GM23338 (cell line): ENCODE results near the gene SLC9A1. TPM values are rescaled to one million over a fixed set of nuclear protein-coding genes. Genes with fewer than 3 reads are reported as not detected.
A peak's percentile ranks its signal among the peaks of the same experiment; 100 is the strongest.

Source experiments
- ATAC-seq: fragments of 200-7000 bp; cut with Tn5 transposase; 3 replicates; pipeline ENCODE4 v1.9.1; 2020
- DNase-seq: peaks from one replicate; pipeline ENCODE4 v3.0.0-alpha.2; 2015; ENCODE audit warnings: low spot score
- H2AFZ ChIP-seq: fragments of 200-600 bp; sonication (generic); 2 replicates; pipeline ENCODE4 v1.8.0; 2016; ENCODE audit warnings: antibody characterized with exemption, mild to moderate bottlenecking, moderate library complexity
- H3F3A ChIP-seq: fragments of 200-600 bp; sonication (generic); replicated peaks from 2 replicates; pipeline ENCODE4 v1.8.0; 2017; ENCODE audit warnings: antibody characterized with exemption, mixed run types, low read depth
- H3K27ac ChIP-seq: fragments of 200-600 bp; sonication (generic); 2 replicates; pipeline ENCODE4 v1.6.1; 2016; ENCODE audit warnings: low read depth
- H3K27me3 ChIP-seq: fragments of 200-600 bp; sonication (generic); 2 replicates; pipeline ENCODE4 v1.8.0; 2016; ENCODE audit warnings: mild to moderate bottlenecking, mixed run types, moderate library complexity; ENCODE audit not compliant: insufficient read depth
- H3K36me3 ChIP-seq: fragments of 200-600 bp; sonication (generic); 2 replicates; pipeline ENCODE4 v1.8.0; 2016; ENCODE audit warnings: mild to moderate bottlenecking; ENCODE audit not compliant: insufficient read depth
- H3K4me1 ChIP-seq: fragments of 200-600 bp; sonication (generic); 2 replicates; pipeline ENCODE4 v1.8.0; 2016; ENCODE audit warnings: mild to moderate bottlenecking, moderate library complexity; ENCODE audit not compliant: insufficient read depth
- H3K4me2 ChIP-seq: fragments of 200-600 bp; sonication (generic); 2 replicates; pipeline ENCODE4 v1.7.1; 2017; ENCODE audit warnings: mixed run types
- H3K4me3 ChIP-seq: fragments of 200-600 bp; sonication (generic); 2 replicates; pipeline ENCODE4 v1.6.1; 2016; ENCODE audit warnings: mixed run types
- H3K79me2 ChIP-seq: fragments of 200-600 bp; sonication (generic); replicated peaks from 2 replicates; pipeline ENCODE4 v1.8.0; 2017; ENCODE audit warnings: mild to moderate bottlenecking; ENCODE audit not compliant: insufficient read depth
- H3K9me2 ChIP-seq: fragments of 200-600 bp; sonication (generic); 2 replicates; pipeline ENCODE4 v1.8.0; 2017; ENCODE audit not compliant: insufficient read depth
- H4K20me1 ChIP-seq: fragments of 200-600 bp; sonication (generic); replicated peaks from 2 replicates; pipeline ENCODE4 v1.8.0; 2017; ENCODE audit warnings: mild to moderate bottlenecking; ENCODE audit not compliant: insufficient read depth
- H3K27ac Mint-ChIP-seq: 2 replicates; pipeline ENCODE4 v1.8.0; 2020; ENCODE audit warnings: inconsistent platforms, mild to moderate bottlenecking, moderate library complexity, mixed read lengths
- H3K27me3 Mint-ChIP-seq: 3 replicates; pipeline ENCODE4 v1.8.0; 2022; ENCODE audit warnings: low read depth, mild to moderate bottlenecking, moderate library complexity, mixed read lengths, inconsistent platforms; ENCODE audit not compliant: insufficient read depth, poor library complexity
- H3K36me3 Mint-ChIP-seq: 3 replicates; pipeline ENCODE4 v1.8.0; 2021; ENCODE audit warnings: low read depth, mild to moderate bottlenecking, inconsistent platforms, moderate library complexity, mixed read lengths
- H3K4me1 Mint-ChIP-seq: 3 replicates; pipeline ENCODE4 v1.8.0; 2020; ENCODE audit warnings: mild to moderate bottlenecking, inconsistent platforms, mixed read lengths
- H3K4me3 Mint-ChIP-seq: 3 replicates; pipeline ENCODE4 v1.8.0; 2021; ENCODE audit warnings: moderate library complexity, mild to moderate bottlenecking, inconsistent platforms, mixed read lengths
- H3K9me3 Mint-ChIP-seq: 3 replicates; pipeline ENCODE4 v1.8.0; 2020; ENCODE audit warnings: moderate library complexity, mild to moderate bottlenecking, inconsistent platforms, mixed read lengths
- EZH2 ChIP-seq: fragments of 200-600 bp; sonication (generic); IDR thresholded peaks from one replicate; pipeline ENCODE4 v1.8.0; 2017; ENCODE audit warnings: antibody characterized with exemption, mild to moderate bottlenecking, low read depth; ENCODE audit not compliant: unreplicated experiment
- JUNB ChIP-seq: IDR thresholded peaks from one replicate; pipeline ENCODE4 v1.6.1; 2016; ENCODE audit warnings: antibody characterized with exemption; ENCODE audit not compliant: unreplicated experiment
- NANOG ChIP-seq: IDR thresholded peaks from 2 replicates; pipeline ENCODE4 v1.6.1; 2016; ENCODE audit warnings: antibody characterized with exemption, borderline replicate concordance
- POLR2AphosphoS5 ChIP-seq: IDR thresholded peaks from 2 replicates; pipeline ENCODE4 v1.6.1; 2016; ENCODE audit warnings: antibody characterized with exemption, low read depth
- REST ChIP-seq: IDR thresholded peaks from one replicate; pipeline ENCODE4 v1.6.1; 2018; ENCODE audit warnings: antibody characterized with exemption; ENCODE audit not compliant: unreplicated experiment
- STAT1 ChIP-seq: IDR thresholded peaks from one replicate; pipeline ENCODE4 v1.6.1; 2016; ENCODE audit warnings: antibody characterized with exemption; ENCODE audit not compliant: unreplicated experiment
- ZNF114 ChIP-seq: fragments of 250-450 bp; sonication (Bioruptor Pico); IDR thresholded peaks from 2 replicates; pipeline ENCODE4 v1.5.0; 2020; ENCODE audit warnings: mild to moderate bottlenecking, moderate library complexity
- ZNF331 ChIP-seq: fragments of 250-450 bp; sonication (Bioruptor Pico); IDR thresholded peaks from 2 replicates; pipeline ENCODE4 v1.5.0; 2020; ENCODE audit warnings: low read depth, mild to moderate bottlenecking, moderate library complexity
- polyA plus RNA-seq: library from polyadenylated mRNA; unstranded; fragments of >200 nt; fragmentation: Nextera tagmentation; extraction: Ambion mirVana; gene quantifications from 2 replicates; pipeline ENCODE4 v1.2.1, GENCODE V29; 2016
- total RNA-seq: library from RNA; depleted of rRNA; stranded (reverse); fragments of >200 nt; shearing (Covaris generic); gene quantifications from 2 replicates; pipeline ENCODE4 v1.2.3, GENCODE V29; 2014

SLC9A1 gene
- total and polyA plus RNA-seq, 2 experiments from 2014 or later: 10.4 to 22.3 TPM

- Histone ChIP-seq H3K79me2 (peaks cover 36% of the 10 kb centered on the region), H3K27ac (no peak overlapping the region), H3K4me1 (peaks cover 39% of the 10 kb centered on the region), H3K27me3 (no peaks in the 10 kb centered on the region), H3F3A (no peaks in the 10 kb centered on the region; the same call in 1 of the 2 replicates), H4K20me1 (no peaks in the 10 kb centered on the region; the same call in 1 of the 2 replicates), H3K4me2 (peak overlapping the region; percentile 43; the same call in 1 of the 2 replicates), H3K9me2 (no peaks in the 10 kb centered on the region), H3K4me3 (no peak overlapping the region), H3K36me3 (0 out of 2 replicates have a peak, but pooled peaks cover 5% of the 10 kb centered on the region), H2AFZ (no peak overlapping the region)
- ATAC-seq: no peak
- no peak overlapping the region for H3K27ac Mint-ChIP-seq
- peaks cover 11% of the 10 kb centered on the region for H3K27me3 Mint-ChIP-seq
- peaks cover 48% of the 10 kb centered on the region for H3K4me1 Mint-ChIP-seq
- H3K4me3 Mint-ChIP-seq: no peak overlapping the region
- H3K9me3 Mint-ChIP-seq: no peaks in the 10 kb centered on the region; the same call in 2 of the 3 replicates
- no peak for DNase-seq
- H3K36me3 Mint-ChIP-seq: no peaks in the 10 kb centered on the region
- TF ChIP-seq REST: no peak
- no peak for TF ChIP-seq ZNF331 (CRISPR knock-in tag)
- TF ChIP-seq NANOG: no peak
- TF ChIP-seq EZH2: no peak
- TF ChIP-seq JUNB: no peak
- TF ChIP-seq STAT1: no peak
- no peak for TF ChIP-seq POLR2AphosphoS5
- TF ChIP-seq ZNF114 (CRISPR knock-in tag): no peak
These were observed 17.3 kb downstream of the SLC9A1 start for GRCh38 chr1:27137544-27138075.

GRCh38 chr1:27136998-27137542, 17.9 kb downstream of the SLC9A1 start:
- peak overlapping the region; percentile 57; the same call in 1 of the 2 replicates for H3K27ac ChIP-seq
- peaks cover 33% of the 10 kb centered on the region for H3K4me1 ChIP-seq
- 0 out of 2 replicates have a peak, but pooled peaks cover 5% of the 10 kb centered on the region for H3K36me3 ChIP-seq
- no peaks in the 10 kb centered on the region for H3K9me2 ChIP-seq
- DNase-seq (peak; percentile 55), ATAC-seq (0 out of 3 replicates have a peak, but pooled peaks have one; percentile 5)
- Mint-ChIP-seq H3K4me3 (no peak overlapping the region), H3K36me3 (no peaks in the 10 kb centered on the region), H3K27me3 (peaks cover 9% of the 10 kb centered on the region), H3K4me1 (peaks cover 43% of the 10 kb centered on the region), H3K27ac (peak overlapping the region; percentile 86), H3K9me3 (no peaks in the 10 kb centered on the region; the same call in 2 of the 3 replicates)
- no peak overlapping the region for H3K4me3 ChIP-seq
- no peaks in the 10 kb centered on the region for H3K27me3 ChIP-seq
- H2AFZ ChIP-seq: no peak overlapping the region
- no peaks in the 10 kb centered on the region; the same call in 1 of the 2 replicates for H4K20me1 ChIP-seq
- no peak for TF ChIP-seq NANOG
- peak overlapping the region; percentile 43; the same call in 1 of the 2 replicates for H3K4me2 ChIP-seq
- H3K79me2 ChIP-seq: peaks cover 31% of the 10 kb centered on the region
- H3F3A ChIP-seq: no peaks in the 10 kb centered on the region; the same call in 1 of the 2 replicates
